ENCODE data around the gene CYB561A3.
"Not testable (repeated sequence)": the region's sequence is repeated elsewhere in the genome, so short reads cannot be mapped to it uniquely, and the experiment has no call there.

CYB561A3 gene, protein sequence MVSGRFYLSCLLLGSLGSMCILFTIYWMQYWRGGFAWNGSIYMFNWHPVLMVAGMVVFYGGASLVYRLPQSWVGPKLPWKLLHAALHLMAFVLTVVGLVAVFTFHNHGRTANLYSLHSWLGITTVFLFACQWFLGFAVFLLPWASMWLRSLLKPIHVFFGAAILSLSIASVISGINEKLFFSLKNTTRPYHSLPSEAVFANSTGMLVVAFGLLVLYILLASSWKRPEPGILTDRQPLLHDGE

DNA sequence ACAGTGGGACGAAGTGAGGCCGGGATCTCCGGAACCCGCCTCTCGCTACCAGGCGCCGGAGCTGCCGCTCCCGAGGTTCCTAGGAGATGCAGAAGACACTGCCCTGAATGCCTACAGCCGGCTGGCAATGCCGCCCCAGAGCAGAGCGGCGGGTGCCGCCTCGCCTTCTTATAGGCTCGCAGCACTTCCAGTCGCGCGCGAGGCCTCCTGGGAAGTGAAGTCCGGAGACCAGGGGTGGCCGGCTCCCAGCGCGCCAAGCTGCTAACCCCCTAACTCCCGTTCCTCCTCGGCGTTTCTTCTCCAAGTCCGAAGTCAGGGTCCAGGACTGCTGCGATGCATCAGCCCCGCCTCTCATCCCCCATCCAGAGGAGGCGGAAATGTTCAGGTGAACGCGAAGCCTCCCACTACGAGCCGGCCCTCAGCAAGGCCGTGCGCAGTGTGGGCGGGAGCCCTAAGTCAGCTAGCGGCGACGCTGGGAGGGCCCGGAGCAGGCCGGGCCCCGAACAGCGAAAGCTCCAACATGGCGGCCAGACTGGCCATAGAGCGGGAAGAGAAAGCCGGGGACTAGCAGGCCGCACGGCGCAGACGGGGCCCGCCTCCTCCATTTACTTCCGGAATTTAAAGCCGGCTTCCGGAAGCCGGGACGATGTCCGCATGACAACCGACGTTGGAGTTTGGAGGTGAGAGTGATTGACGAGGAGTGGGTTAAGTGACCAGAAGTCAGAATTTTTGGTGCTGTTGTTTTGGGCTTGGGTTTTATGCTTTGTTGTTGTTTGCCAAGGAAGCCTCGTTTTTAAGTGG is at the start of gene CYB561A3, which contains the start of gene TMEM138:
Gene CYB561A3, minus strand, starts transcription at position 142 of the 801 bp plus-strand sequence. CDS start 5,169 bp downstream, outside the sequence.
Gene TMEM138, plus strand, starts transcription at position 634 of the 801 bp plus-strand sequence. CDS start 2,017 bp downstream, outside the sequence.
- peak; percentile 90 for DNase-seq (ENCODE audit: low spot score)

DNA sequence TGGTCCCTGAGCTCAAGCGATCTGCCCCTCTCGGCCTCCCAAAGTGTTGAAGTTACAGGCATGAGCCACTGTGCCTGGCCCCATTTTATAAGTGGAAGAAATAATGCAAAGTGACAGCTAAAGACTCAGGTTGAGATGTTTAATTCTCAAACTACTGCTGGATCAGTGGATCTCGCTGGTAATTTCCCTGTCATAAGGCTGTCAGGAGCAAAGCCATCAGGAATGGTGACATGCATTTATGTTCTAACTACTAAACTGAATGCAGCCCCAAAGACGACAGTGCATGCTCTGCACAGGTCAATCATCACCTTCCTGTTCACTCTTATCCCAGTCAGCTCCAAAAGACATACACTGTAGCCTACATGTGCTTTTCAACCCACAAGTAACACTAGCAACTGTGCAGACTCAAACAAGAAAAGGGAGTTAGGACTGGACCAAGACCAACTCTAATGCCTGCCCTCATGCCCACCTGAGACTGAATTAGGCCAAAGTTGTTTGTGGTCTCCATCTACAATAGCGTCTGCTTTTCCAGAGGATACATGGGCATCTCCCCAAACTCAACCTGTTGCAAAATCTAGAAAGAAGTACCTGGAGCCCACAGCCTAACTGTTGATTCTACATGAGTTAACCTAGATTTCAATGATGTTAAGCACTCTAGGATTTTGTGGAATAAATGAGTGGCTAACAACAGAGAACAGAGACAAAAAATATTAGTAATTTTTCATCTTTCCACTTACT is 45.5 kb upstream of the CYB561A3 start:
- no peak for DNase-seq (ENCODE audit: low spot score)

DNA sequence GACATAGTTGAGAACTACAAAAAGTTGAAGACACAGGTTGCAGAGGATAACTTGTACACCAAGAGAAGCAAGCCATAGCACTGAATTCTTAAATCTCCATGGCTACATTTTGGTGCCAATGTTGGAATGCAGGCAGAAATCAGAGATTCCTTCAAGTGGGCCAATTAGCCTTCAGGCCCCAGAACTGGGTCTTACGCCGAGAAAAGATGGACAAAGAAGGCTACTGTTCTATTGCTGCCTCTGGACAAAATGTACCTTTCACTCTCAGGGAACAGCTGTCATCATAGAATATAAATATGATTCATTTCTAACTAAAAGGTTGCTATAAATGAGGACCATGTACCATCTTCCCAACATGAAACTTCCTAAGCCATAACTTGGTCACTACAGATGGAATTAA is 44.4 kb upstream of the CYB561A3 start:
- no peak for DNase-seq (ENCODE audit: low spot score)

DNA sequence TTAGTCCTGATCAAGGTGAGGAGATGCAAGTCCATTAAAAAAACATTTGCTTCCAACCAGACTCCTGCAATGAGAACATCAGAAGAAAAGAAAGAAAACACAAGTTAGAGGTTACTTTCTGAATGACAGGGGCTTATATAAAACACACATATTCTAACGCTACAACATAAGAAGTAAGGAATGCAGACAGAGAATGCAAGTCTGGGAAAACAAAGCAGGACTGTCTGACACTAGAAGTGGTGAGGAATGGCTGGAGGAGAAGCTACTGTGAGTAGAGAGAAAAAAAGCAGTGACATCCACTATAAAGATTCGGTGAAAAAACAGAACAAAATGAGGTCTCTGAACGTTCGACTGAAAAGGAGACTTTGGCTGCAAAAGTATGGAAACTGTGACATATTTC is 43.0 kb upstream of the CYB561A3 start:
- no peak for DNase-seq (ENCODE audit: low spot score)

DNA sequence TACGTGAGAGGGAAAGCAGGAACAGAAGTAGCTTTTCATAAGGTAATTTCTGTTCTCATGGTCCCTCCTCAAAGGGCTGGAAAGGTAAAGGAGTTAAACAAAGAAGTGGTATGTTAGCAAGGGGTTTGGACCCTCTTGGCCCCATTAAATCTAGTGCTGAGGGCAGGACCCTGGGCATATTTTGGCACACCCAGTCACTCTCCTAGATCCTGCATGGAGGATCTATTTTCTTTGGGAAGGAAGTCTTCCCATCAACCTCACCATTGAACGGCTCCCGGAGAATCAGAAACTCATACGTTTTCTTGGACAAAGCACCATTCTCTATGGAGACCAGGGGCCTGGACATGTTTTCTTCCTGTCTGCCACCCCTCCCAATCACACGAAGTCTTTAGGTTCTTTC is 42.4 kb upstream of the CYB561A3 start:
- DNase-seq (ENCODE audit: low spot score) = no peak

DNA sequence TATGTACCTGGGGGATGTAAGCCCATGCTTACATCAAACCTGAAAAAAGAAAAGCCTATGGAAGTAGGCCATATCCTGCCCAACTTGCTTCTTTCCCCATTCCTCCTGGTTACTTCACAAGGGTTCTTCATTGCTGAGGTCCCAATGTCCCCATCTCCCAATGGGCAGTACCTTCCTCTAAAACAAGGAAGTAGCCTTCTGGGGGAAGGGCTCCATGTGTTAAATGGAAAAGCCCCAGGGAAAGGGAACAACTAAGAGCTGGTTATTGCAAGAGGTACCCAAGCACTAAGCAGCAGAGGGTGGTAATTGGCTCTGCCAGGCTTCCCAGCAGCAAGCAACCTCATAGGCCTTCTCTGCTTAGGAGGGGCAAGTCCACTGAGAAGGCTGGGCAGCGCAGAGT is 42.0 kb upstream of the CYB561A3 start:
- DNase-seq (ENCODE audit: low spot score) = no peak

DNA sequence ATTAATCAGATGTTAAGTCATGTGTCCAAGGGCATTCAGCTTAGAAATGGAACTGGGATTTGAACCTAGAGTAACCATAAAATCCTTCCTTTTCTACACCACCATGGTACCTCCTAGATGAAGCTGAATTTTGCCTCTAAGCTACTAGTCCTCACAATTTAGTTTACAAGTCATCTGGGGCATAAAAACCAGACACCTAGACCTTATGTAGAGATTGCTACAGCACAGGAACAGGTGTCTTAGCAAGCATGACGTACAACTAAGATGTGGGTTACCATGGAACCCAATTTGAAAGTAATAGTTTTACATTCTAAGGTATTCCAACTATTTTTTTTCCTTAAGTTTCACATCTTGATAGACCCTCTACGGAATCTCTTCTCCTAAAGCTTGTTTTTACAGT is 39.9 kb upstream of the CYB561A3 start:
- DNase-seq (ENCODE audit: low spot score) = no peak

DNA sequence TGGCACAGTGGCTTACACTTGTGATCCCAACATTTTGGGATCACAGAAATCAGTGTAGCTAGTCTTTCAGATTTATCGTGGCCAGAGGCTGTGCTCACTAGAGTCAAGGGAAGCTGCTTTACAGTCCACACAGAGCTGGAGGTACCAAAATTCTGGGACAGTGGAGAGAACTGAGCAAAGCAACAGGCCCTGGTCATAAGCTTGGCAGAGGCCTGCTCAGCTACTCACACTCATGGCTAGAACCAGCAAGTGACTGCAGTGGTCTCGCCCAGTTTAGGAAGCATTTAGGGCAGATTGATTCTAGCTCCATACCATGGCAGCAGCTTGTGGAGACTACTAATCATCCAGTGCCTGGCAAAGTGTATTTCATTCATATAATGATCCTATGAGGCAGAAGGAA is 39.5 kb upstream of the CYB561A3 start:
- DNase-seq (ENCODE audit: low spot score) = no peak

DNA sequence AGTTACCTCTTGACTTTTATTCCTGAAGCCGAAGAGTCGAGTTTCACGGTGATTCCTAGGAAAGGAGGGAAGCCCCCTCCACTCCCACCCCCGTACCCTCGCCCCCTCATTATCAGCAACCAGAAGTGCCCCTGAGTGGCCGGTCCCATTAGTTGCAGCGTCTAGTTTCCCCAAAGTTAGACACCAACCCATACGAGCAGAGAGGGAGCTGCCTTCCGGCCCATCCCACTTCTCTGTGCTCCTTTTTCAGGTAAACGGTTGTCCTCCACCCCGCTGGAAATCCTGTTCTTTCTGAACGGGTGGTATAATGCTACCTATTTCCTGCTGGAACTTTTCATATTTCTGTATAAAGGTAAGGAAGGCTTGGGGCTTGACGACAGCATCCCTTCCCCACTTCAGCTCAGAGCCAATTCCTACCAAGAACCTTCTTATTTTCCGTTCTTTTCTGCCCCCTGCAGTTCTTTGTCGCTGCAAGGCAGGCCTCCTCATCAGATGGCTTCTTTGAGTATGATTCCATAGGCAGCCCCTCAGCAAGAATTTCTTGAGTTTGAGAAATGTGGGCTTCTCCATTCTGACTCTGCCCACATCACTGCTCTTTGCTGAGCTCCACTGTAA is 31.4 kb upstream of the CYB561A3 start:
- peak; percentile 21 for DNase-seq (ENCODE audit: low spot score)

DNA sequence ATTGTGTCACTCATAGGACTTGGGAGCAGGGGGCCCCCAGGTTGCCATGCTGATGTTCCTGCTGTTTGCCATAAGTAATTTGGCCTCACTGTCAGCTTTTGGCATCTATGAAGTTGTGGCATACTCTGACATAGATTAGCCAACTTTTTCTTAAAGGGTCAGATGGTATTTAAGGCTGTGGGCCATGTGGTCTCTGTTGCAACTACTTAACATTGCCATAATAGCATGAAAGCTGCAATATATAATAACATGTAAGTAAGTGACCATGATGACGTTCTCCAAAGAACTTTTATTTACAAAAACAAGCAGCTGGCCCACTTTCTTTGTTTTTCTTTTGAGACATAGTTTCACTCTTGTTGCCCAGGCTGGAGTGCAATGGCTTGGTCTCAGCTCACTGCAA is 28.5 kb upstream of the CYB561A3 start:
- DNase-seq (ENCODE audit: low spot score) = no peak

DNA sequence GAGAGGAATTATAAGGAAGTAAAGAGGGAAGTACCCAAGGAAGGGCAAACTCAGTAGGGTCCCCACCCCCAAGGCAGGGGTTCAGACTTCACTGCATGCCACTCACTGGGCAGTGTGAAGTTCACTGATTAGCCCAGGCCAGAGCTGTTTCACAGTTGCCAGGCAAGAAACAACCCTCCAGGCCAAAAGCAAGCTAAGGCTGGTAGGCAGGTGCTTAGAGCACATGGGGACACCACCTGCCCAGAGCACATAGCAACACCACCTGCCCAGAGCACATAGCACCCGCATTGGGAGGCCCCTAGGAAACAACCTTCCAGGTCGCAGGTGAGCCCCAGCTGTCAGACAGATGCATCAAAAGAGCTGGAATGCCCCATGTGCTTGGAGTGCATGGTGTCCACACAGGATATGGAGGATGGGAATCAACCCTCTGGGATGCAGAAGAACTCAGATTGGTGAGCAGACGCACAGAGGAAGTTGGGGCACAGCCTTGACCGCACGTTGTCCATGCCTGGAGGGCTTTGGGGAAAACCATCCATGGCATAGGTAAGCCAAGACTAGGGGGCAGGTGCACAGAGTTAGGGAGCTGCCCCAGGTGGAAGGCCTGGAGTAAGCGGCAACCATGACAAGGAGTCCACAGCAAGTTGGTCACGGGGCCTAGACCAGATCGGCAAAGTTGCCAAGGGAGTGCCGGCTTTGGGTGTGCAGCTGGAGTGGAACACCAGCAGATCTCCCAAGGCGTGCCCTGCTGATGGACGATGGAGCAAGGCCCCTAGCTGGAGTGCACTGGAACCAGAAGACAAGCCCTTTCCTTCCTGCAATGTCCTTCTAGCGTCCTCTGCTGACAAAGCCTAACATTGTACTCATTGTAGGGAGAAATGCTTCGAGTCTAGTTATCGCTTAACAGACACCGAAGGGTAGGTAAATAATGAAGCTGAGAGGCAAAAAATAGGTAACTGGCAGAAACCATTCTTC is 22.9 kb upstream of the CYB561A3 start:
- no peak for DNase-seq (ENCODE audit: low spot score)

DNA sequence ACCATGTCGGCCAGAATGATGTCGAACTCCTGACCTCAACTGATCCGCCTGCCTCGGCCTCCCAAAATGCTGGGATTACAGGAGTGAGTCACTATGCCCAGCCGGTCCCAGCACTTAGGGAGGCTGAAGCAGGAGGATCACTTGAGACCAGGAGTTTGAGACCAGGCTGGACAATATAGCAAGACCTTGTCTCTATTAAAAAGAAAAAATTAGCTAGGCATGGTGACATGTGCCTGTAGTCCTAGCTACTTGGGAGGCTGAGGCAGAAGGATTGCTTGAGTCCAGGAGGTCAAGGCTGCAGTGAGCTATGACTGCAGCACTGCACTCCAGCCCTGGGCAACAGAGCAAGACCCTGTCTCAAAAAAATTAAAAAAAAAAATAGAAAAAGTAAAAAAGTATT is 22.2 kb upstream of the CYB561A3 start:
- DNase-seq (ENCODE audit: low spot score) = not testable (repeated sequence)

DNA sequence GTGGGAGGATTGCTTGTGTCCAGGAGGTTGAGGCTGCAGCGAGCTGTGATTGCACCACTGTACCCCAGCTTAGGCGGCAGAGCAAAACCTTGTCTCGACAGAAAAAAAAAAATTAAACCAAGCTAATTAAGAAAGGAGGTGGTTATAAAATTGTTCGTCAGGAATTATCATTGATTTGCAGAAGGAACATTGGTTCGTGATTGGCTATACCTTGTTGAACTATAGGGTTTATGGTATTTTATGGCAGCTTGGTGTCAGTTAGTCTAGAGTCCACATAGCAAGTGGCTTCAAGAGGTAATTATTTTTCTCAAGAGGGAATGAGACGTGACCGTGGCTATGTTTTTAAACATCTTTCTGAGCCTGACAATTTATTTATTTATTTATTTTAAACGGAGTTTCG is 19.2 kb upstream of the CYB561A3 start:
- no peak for DNase-seq (ENCODE audit: low spot score)

DNA sequence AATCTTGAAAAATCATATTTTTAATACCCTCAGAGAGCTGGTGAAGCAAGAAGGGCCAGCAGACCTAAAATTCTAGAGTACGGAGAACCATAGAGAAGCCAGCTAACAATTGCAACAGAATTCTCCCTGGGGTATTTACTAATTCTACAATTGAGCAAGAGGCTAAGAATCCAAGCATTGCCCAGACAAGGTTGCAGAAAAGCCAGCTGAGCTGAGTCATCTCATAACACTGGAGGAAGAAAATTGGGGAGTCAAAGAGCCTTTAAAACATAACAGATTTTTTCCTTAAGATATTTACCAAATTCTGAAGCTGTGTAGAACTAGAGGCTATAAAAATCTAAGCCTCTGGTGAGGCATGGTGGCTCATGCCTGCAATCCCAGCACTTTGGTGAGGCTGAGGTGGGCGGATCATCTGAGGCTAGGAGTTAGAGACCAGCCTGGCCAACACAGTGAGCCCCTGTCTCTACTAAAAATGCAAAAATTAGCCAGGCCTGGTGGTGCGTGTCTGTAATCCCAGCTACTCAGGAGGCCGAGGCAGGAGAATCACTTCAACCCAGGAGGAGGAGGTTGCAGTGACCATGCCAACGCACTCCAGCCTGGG is 17.1 kb upstream of the CYB561A3 start:
- DNase-seq (ENCODE audit: low spot score) = no peak

DNA sequence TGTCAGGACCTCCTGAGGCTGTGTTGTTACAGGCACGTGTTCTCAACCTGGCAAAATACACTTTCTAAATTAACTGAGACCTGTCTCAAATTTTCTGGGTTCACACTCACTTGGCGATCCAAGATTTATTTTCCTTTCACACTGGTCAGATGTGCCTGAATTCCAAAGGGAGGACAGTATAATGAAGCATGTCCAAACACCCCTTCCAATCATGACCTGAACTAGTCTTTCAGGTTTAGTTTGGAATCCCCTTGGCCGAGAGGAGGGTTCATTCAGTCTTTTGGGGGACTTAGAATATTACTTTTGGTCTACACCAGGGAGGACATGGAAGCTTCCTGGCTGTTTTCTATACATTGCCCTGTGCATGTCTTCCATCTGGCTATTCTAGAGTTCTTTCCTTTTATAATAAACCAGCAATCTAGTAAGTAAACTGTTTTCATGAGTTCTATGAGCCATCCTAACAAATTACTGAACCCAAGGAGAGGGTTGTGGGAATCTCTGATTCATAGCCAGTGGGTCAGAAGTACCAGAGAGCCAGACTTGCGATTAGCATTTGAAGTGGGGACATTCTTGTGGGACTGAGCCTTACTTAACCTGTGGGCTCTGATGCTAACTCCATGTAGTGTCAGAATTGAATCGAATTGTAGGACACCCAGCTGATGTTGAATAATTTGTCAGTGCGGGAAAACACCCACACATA is 15.9 kb upstream of the CYB561A3 start:
- no peak for DNase-seq (ENCODE audit: low spot score)

DNA sequence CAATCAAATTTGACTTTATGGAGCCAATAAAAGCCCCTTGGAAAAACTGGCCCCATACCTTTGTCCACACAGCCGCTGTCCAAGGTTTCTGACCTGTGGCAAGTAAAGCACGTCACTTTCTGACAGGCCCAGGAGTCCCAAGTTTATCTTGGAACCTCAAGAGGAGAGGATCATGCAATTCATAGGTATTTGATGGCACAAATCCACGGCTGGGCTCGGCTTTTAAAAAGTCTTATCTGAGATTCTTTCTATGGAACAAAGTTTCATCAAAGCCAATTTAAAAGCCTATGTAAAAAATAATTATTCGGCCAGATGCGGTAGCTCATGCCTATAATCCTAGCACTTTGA is 14.1 kb upstream of the CYB561A3 start:
- DNase-seq (ENCODE audit: low spot score) = no peak

DNA sequence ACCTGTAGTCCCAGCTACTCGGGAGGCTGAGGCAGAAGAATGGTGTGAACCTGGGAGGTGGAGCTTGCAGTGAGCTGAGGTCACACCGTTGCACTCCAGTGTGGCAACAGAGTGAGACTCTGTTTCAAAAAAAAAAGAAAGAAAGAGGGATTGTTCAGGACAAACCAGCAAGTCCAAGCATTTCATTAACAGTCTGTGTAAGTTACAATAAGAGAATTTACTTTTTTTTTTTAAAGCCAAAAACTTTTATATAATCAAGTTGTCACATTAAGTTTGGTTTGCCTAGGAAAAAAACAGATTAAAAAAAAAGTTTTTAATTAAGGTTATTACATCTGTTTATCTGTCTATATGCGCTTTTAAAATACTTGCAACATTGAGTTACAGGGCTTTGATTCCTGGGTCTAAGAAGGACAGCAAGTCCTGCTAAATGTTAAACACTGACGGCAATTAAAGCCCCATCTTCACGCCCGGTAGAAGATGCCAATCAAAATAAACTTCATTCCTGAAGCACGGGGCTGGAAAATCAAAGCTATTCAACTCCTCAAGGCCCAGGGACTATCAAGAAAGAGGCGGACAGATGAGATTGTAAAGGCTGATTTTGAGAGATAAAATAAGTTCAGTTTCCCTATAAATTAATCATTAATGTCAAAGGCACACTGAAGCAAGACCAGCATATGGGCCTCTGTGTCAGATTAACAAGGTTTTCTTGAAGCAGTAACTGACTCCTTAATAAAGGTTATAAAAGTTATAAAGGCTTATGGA is 11.2 kb upstream of the CYB561A3 start:
- no peak for DNase-seq (ENCODE audit: low spot score)

DNA sequence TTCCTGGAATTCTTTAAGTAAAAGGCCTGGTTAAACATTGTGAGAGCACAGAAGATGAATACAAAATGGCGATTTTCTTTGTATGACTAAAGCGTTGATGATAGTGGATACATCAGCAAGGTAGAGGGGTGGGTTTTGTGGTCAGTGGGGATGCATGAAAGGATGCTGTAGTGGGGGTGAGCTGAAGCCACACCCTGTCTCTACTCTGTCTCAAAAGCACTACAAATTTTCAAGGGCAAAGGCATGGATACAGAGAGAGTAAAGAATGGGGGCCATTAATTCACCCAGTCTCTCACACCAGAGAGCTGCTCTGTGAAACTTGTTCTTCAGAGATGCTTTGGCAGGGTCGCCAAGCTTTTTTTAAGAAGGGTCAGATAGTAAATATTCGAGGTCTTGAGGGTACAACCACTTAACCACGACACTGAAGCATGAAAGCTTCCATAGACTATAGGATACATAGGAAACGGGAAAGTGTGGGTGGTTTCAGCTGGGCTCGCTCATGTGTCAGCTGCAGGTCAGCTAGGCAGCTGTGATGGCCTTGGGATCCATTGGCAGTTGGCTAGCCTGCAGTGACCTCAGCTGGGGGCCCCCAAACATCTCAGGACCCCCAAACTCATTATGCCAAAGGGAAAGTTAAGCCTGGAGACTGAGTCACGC is 8.8 kb upstream of the CYB561A3 start:
- no peak for DNase-seq (ENCODE audit: low spot score)

All from CD4-positive, alpha-beta T cell treated with Interleukin-2 at 100 ng/mL for 4 hours (primary cell).